Fibroblast of the aortic adventitia (primary cell): ENCODE measurements around the gene CD177. TPM values are rescaled to one million over a fixed set of nuclear protein-coding genes. Genes with fewer than 3 reads are reported as not detected.
"Not testable (repeated sequence)": the region's sequence is repeated elsewhere in the genome, so short reads cannot be mapped to it uniquely, and the experiment has no call there.

Experiments
- DNase-seq: peaks from one replicate; pipeline ENCODE4 v3.0.0-alpha.2; 2010; ENCODE audit warnings: low read depth
- H3K4me3 ChIP-seq: 2 replicates; pipeline ENCODE4 v1.5.1; 2011; ENCODE audit warnings: low read depth, mild to moderate bottlenecking, control low read depth, low read length, moderate library complexity
- total RNA-seq: library from RNA; depleted of rRNA; stranded (reverse); fragments of >200 nt; gene quantifications from 2 replicates; pipeline ENCODE4 v1.2.3, GENCODE V29; 2012; ENCODE audit warnings: low replicate concordance
- TF ChIP-seq, protein P1 (sequence below): IDR thresholded peaks from 2 replicates; pipeline ENCODE4 v1.5.1; 2011; ENCODE audit warnings: mild to moderate bottlenecking, low read length, control low read depth, inconsistent platforms; ENCODE audit not compliant: insufficient read depth

Gene CD177
- total RNA-seq, 1 donor = 0.27 TPM

DNA sequence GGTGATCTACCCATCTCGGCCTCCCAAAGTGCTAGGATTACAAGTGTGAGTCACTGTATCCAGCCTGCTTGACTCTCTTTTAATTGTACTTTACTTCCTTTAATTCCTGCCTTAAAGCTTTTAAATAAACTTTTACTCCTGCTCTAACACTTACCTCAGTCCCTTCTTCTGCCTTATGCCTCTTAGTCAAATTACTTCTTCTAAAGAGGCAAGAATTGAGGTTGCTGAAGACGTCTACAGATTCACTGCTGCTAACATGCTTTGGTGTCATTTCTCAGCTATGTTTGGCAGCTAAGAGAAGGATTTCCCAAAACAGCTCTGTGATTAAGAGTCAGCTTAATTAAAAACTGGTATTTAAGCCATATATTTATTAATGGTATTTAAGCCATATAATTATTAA lies 32.9 kb upstream of the CD177 start:
- no peak overlapping the region for H3K4me3 ChIP-seq
- TF ChIP-seq, protein P1, sequence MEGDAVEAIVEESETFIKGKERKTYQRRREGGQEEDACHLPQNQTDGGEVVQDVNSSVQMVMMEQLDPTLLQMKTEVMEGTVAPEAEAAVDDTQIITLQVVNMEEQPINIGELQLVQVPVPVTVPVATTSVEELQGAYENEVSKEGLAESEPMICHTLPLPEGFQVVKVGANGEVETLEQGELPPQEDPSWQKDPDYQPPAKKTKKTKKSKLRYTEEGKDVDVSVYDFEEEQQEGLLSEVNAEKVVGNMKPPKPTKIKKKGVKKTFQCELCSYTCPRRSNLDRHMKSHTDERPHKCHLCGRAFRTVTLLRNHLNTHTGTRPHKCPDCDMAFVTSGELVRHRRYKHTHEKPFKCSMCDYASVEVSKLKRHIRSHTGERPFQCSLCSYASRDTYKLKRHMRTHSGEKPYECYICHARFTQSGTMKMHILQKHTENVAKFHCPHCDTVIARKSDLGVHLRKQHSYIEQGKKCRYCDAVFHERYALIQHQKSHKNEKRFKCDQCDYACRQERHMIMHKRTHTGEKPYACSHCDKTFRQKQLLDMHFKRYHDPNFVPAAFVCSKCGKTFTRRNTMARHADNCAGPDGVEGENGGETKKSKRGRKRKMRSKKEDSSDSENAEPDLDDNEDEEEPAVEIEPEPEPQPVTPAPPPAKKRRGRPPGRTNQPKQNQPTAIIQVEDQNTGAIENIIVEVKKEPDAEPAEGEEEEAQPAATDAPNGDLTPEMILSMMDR = no peak
- no peak for DNase-seq

DNA sequence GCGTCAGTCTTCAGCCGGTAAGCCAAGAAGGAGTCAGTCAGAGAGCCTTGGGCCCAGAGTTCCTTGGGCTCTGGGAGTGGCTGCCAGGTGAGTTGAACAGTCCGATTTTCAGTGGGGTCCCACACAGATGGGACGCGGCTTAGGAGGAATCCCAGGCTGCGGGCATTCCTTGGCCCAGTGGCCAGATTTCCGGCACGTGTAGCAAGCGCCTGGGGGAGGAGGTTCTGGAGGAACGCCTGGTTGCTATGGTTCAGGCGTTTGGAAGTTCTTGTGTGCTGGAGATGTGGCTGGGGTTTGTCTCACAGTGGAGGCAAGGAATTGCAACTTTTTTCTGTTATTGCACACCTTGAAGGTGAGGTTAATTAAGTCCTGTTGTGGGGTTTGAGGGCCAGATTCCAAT lies 26.7 kb upstream of the CD177 start:
- DNase-seq, H3K4me3 ChIP-seq: not testable (repeated sequence)

DNA sequence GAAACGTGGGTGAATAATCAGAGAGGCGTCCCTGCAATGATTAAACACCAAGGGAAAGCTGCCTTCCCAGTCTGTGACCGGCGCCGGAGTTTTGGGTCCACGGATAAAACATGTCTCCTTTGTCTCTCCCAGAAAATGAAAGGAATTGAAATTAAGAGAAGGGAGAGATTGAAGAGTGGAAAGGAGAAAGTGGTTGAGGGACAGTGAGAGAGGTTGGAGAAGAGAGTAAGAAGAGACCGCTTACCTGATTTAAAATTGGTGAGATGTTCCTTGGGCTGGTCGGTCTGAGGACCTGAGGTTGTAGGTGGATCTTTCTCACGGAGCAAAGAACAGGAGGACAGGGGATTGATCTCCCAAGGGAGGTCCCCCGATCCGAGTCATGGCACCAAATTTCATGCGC lies 24.9 kb upstream of the CD177 start:
- not testable (repeated sequence) for DNase-seq, H3K4me3 ChIP-seq

DNA sequence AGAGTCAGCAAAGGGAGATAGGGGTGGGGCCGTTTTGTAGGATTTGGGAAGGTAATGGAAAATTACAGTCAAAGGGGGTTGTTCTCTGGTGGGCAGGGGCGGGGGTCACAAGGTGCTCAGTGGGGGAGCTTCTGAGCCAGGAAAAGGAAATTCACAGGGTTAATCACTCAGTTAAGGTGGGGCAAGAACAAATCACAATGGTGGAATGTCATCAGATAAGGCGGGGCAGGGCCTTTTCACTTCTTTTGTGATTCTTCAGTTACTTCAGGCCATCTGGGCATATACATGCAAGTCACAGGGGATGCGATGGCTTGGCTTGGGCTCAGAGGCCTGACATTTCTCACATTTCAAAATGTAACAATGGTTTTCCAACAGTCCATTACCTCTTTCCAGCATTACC lies 24.4 kb upstream of the CD177 start:
- DNase-seq, H3K4me3 ChIP-seq: not testable (repeated sequence)

DNA sequence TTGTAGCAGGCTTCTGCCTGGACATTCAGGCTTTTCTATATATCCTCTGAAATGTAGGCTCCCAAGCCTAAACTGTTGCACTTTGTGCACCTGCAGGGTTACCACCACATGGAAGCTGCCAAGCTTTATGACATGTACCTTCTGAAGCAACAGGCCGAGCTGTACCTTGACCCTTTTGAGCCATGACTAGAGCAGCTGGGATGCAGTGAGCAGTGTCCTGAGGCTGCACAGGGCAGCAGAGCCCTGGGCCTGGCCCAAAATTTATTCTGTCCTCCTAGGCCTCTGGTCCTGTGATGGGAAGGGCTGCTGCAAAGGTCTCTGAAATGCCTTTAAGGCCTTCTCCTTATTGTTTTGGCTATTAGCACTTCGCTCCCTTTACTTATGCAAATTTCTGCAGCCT lies 23.5 kb upstream of the CD177 start:
- H3K4me3 ChIP-seq = no peak overlapping the region
- no peak for DNase-seq
- TF ChIP-seq, protein P1 = no peak

DNA sequence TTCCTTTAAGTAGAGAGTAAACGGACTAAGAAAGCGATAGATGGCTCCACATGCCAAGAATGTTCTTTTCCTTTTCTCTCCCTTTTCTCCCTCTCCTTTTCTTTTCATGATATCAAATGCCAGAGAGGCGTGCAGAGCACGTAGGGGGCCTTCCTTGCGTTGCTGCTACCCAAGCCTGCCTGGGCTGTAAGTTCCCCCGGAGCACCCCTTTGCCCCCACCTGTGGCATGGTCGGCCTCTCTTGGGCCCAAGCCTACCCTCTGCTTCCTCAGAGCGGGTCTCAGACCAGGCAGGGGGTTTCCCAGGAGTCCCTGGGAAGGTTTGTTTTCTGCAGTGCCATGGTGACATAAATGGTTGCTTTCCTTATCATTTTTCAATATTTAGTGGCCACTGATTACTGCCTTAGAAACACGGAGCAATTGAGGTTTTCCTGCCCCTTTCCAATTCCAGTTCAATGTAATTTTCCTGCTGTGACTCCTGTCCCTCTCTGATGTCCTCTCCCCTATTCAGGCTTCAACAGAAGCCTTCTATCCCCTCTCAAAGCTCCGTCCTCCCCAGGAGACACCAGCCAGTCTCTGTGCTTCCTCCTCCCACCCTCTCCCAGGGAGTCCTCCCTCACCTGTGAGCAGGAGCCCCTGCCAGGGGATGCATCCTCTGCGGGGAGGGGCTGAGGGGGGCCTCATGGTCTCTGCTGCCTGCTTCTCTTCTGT lies 22.6 kb upstream of the CD177 start:
- DNase-seq = no peak
- H3K4me3 ChIP-seq = no peak overlapping the region
- TF ChIP-seq, protein P1 = no peak

DNA sequence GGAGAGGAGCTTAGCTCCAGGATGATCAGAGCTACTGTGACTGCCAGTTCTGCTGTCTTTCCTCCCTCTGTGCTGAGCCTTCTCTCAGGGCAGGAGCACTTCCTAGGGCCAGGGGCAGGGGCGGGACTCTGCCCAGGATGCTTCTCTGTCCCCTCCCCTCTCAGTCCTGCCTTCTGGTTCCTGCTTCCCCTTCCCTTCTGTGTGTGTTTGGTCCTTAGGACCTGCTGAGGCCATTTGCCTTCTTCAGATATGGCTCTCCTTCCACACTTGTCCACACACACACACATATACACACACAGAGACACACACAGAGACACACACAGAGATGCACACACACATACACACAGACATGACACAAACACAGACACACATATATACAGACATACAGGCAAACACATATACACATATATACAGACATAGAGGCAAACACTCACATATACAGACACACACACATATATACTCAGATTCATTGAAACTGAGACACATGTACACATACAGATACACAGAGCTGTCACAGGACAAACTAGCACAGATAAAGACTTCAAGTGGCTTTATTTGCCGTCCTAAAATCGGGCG lies 22.0 kb upstream of the CD177 start:
- DNase-seq = no peak
- TF ChIP-seq, protein P1 = no peak
- H3K4me3 ChIP-seq = no peak overlapping the region

DNA sequence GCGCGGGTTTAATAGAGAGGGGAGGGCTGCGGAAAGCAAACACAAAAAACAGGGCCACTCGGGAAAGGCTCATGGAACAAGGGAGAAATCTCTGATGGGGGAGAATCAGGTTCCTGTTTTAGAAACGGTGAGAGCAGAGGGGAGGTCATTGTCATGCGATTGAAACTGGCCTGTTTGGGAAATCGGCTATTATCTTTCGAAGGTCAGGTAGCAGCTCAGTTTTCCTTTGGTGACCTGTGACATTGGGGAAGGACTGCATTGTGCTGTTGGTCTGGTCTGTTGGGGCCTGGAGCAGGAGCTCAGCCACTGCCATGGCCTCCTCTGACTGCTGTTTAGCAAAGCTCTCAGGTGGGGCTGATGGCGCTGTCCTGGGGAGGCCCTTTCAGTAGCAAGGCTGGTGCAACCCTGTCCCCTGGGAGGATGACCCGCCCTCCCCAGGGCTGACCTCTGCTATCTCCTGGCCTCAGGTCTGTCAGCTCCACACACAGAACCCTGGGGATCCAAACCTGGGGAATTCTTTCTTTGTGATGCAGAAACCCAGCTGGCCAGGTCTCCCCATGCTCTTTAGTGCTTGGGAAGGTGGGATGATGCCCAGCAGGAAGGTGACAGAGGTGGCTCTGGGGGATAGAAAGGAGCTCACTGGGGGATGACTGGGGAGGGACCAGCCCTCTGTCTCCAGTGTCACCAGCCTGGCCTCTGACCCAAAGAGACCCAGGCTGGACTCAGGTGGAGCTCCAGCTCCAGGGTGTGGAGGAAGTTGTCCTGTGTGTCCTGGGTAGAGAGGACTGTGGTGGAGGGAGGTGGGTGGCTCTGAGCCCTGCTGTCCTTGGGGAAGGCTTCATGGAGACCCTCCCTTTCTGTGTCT lies 21.2 kb upstream of the CD177 start:
- DNase-seq = no peak
- TF ChIP-seq, protein P1 = no peak
- no peak overlapping the region for H3K4me3 ChIP-seq

DNA sequence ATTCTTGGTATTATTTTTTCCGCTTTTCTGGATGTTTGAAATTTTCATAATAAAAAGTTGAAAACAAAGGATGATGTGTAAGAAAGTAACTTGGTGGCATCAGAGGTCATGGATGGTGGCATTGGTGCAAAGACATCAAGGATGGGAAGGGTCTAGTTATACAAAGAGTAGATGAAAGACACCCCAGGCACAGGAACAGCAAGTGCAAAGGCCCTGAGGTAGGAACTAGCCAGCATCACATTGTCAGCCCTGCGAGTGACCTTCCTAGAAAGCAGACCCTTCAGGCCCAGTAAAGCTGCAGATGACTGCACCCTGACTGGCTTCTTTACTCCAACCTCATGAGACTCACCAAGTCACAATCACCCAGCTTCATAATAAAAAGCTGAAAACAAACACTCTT lies 17.0 kb upstream of the CD177 start:
- DNase-seq, H3K4me3 ChIP-seq: not testable (repeated sequence)
